ENCODE data around the gene CTNNB1.

DNA sequence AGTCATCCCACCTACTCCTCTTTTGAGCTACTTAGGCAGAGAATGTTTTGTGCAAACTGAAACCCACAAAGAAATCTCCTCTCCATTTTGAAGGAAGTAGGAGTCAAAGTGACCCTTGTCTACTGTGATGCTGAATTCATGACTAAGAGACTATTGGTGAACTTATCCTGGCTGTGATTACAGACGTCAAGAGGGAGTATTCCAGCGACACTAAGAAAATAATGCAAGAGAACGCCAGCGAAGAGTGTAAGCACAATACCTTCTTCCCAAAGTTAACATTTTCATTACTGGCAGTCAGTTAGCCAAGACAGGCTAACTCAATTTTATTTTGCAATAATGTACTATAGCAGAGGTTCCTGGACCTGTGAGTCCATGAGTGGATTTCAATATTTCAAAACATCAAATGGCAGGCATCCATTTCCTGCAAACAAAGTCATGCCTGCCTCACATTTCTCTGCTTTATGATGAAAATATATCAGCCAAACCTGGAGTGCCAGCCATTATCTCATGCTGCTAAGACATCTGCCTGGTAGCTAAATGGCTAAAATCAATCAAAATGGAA is 59.0 kb downstream of the CTNNB1 start:
- TF ChIP-seq, protein P1, sequence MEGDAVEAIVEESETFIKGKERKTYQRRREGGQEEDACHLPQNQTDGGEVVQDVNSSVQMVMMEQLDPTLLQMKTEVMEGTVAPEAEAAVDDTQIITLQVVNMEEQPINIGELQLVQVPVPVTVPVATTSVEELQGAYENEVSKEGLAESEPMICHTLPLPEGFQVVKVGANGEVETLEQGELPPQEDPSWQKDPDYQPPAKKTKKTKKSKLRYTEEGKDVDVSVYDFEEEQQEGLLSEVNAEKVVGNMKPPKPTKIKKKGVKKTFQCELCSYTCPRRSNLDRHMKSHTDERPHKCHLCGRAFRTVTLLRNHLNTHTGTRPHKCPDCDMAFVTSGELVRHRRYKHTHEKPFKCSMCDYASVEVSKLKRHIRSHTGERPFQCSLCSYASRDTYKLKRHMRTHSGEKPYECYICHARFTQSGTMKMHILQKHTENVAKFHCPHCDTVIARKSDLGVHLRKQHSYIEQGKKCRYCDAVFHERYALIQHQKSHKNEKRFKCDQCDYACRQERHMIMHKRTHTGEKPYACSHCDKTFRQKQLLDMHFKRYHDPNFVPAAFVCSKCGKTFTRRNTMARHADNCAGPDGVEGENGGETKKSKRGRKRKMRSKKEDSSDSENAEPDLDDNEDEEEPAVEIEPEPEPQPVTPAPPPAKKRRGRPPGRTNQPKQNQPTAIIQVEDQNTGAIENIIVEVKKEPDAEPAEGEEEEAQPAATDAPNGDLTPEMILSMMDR (IDR thresholded peaks at IDR 0.05), result no peak
- no peak for TF ChIP-seq POLR2A (IDR thresholded peaks at IDR 0.05)
